Measurements from ENCODE around the gene COCH.

DNA sequence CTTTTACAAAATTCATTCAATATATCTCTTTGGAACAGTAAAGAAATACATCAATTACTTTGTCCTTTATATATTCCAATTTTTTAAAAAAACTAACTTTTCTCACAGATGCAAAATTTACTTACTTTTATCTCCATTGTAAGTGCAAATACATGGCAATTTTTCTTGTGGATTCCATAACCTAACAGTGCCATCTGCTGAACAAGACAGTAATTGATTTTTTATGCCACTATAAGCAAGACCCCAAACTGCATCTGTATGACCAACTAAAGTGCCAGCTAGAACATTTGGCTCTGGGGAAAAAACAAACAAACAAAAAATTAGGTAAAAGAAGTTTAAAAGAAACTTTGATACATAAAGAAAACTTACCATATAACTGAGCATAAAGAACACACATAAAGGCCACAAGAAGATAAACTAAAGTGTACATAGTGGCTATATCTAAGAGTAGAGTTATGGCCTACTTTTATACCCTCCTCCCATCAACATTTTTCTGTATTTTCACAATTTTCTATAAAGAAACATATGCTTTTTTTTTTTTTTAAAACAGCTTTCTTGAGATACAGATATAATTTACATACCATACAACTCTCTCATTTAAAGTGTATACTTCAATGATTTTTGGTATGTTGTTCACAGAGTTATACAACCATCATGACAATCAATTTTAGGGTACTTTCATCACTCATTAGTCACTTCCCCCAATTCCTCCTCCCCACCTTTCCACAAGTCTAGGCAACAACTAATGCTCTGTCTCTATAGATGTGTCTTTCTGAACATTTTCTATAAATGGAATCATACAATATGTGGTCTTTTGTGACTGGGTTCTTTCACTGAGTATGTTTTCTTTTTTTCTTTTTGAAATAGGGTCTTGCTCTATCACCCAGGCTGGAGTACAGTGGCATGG lies 32.6 kb downstream of the COCH start:
- no peak for TF ChIP-seq SUZ12 (IDR thresholded peaks at IDR 0.05)
- no peak for TF ChIP-seq SP1 (IDR thresholded peaks at IDR 0.05)
- TF ChIP-seq FOXA1 (IDR thresholded peaks at IDR 0.05) = no peak
- no peak for TF ChIP-seq LEF1 (IDR thresholded peaks at IDR 0.05; ENCODE audit: borderline replicate concordance)
- no peak for TF ChIP-seq L3MBTL2 (conservative IDR thresholded peaks at IDR 0.05)
- no peak for TF ChIP-seq FOXM1 (IDR thresholded peaks at IDR 0.05; ENCODE audit: borderline replicate concordance)
- TF ChIP-seq BHLHE40 (IDR thresholded peaks at IDR 0.05; ENCODE audit: borderline replicate concordance) = no peak
